ENCODE measurements around the gene EVA1B. TPM values are rescaled to one million over a fixed set of nuclear protein-coding genes. Genes with fewer than 3 reads are reported as not detected.

Gene EVA1B
- total and polyA plus RNA-seq, 7 donors: 2.6 to 13.7 (median 6.0) TPM

GRCh38 chr1:36306210-36306901 lies 17.1 kb downstream of the EVA1B start, which contains the start of gene SH3D21:
SH3D21 (plus strand) TSS chr1:36306368; CDS start chr1:36306421, 53 bp downstream.
- ATAC-seq (peak; percentile 57 to 72 (median 68)), DNase-seq (peak; percentile 49 to 73)
- H3K9me3 ChIP-seq: no peaks in the 10 kb centered on the region
- 3 to 5% (median 4%) methylated on average over 45 to 65 of the region's 65 CpGs for WGBS, 3 donors
- TF ChIP-seq, protein P1, sequence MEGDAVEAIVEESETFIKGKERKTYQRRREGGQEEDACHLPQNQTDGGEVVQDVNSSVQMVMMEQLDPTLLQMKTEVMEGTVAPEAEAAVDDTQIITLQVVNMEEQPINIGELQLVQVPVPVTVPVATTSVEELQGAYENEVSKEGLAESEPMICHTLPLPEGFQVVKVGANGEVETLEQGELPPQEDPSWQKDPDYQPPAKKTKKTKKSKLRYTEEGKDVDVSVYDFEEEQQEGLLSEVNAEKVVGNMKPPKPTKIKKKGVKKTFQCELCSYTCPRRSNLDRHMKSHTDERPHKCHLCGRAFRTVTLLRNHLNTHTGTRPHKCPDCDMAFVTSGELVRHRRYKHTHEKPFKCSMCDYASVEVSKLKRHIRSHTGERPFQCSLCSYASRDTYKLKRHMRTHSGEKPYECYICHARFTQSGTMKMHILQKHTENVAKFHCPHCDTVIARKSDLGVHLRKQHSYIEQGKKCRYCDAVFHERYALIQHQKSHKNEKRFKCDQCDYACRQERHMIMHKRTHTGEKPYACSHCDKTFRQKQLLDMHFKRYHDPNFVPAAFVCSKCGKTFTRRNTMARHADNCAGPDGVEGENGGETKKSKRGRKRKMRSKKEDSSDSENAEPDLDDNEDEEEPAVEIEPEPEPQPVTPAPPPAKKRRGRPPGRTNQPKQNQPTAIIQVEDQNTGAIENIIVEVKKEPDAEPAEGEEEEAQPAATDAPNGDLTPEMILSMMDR (IDR thresholded peaks at IDR 0.05): no peak
- H3K27ac ChIP-seq: peak within 1 kb of the TSS; percentile 79
- intact Hi-C loops (cut with DNase I): loop anchor here in 1 of 2 donors (5.0 kb wide), 1 partner anchor 116 kb away; no protein-coding TSS in a partner anchor
- peaks cover 8% of the 10 kb centered on the region for H3K4me1 ChIP-seq
- H3K4me3 ChIP-seq: peak within 1 kb of the TSS; percentile 73
- peaks cover 0 to 63% of the 10 kb centered on the region in 2 donors for H3K36me3 ChIP-seq (ENCODE audit: insufficient read depth in 1 of 2, low read depth in 1 of 2)
- H3K27me3 ChIP-seq (ENCODE audit: insufficient read depth in 3 of 3, low read length in 2 of 3): no peaks in the 10 kb centered on the region

GRCh38 chr1:36305915-36306209 lies 17.6 kb downstream of the EVA1B start:
- Histone ChIP-seq H3K27ac (peak overlapping the region; percentile 79), H3K4me1 (peaks cover 8% of the 10 kb centered on the region), H3K27me3 (ENCODE audit: insufficient read depth in 3 of 3, low read length in 2 of 3) (no peaks in the 10 kb centered on the region), H3K9me3 (no peaks in the 10 kb centered on the region), H3K36me3 (ENCODE audit: insufficient read depth in 1 of 2, low read depth in 1 of 2) (peaks cover 3 to 65% of the 10 kb centered on the region in 2 donors), H3K4me3 (peak overlapping the region; percentile 73)
- WGBS, 3 donors: 68 to 75% (median 68%) methylated on average over 7 of the region's 7 CpGs
- TF ChIP-seq, protein P1 (IDR thresholded peaks at IDR 0.05): no peak
- intact Hi-C loops (cut with DNase I): loop anchor here in 1 of 2 donors (5.0 kb wide), 1 partner anchor 116 kb away; no protein-coding TSS in a partner anchor
- DNase-seq: no peak
- peak in 2 of 4 donors; percentile 3 to 13 for ATAC-seq

DNA sequence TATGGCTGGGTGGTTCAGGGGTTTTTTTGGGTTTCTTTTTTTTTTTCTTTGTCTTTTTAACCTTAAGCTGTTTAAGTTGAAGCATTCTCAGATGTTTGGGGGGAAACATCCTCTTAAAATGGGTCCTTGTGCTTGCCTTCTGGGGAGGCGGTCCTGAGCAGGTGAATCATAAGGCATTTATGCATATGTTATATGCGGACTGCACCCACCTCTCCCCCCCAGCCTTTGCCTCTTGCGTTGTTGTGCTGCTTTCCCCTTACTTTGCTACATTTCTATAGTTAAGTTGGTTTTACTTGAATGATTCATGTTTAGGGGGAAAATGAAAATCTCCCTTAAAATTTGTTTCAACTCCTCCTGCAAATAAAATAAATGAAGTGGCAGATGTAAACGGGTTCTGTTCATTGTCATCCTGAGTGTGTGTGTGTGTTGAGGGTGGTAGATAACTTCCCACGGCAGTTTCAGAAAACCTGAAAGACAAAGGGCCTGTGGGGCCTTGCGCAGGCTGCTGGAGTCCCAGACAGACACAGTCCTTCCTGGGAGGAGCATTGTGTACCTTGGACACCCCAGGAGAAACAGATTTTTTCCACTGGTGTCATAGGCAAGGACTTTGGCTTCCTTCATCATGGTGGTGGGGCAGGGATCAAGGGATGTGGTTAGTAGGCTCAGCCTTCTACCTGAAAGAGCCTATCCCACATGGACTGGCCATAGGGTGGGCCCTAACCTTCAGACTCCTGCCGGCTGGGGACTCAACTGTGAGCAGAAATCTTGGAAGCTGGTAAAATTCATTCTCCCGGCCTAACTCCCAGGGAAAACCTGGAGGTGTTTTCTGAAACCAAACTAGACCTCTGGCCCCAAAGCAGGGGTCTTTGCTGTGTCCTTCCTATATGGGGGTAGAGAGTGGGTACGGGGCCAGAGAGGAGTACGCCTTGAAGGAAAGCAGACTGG lies 18.2 kb downstream of the EVA1B start:
- peak overlapping the region; percentile 79 for H3K27ac ChIP-seq
- WGBS, 3 donors: 78 to 83% (median 80%) methylated on average over 10 of the region's 10 CpGs
- no peak for ATAC-seq
- H3K27me3 ChIP-seq (ENCODE audit: insufficient read depth in 3 of 3, low read length in 2 of 3): no peaks in the 10 kb centered on the region
- DNase-seq: no peak
- H3K4me1 ChIP-seq: peaks cover 9% of the 10 kb centered on the region
- intact Hi-C loops (cut with DNase I): loop anchor here in 1 of 2 donors (5.0 kb wide), 2 partner anchors 62 to 117 kb away; no protein-coding TSS in a partner anchor
- H3K36me3 ChIP-seq (ENCODE audit: insufficient read depth in 1 of 2, low read depth in 1 of 2): peaks cover 6 to 68% of the 10 kb centered on the region in 2 donors
- H3K9me3 ChIP-seq: no peaks in the 10 kb centered on the region
- no peak overlapping the region for H3K4me3 ChIP-seq
- TF ChIP-seq, protein P1 (IDR thresholded peaks at IDR 0.05): no peak

DNA sequence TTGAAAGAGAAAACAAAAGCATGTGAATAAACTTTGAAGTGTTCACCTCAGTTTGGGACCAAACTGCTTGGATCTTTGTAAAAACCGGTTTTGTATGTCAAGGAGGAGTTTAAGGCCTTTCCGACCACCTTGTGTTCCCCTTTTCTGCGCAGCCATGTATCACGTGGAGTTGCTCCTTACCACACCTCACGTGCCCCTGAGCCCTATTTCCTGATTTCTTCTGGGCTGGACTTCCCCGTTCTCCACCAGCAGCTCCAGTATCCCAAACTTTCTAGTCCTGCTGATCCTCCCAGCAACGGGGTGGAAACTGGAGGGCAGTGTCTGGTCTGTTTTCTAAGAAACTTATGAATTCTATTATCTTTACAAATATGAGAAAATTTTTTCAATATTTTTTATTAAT lies 18.9 kb downstream of the EVA1B start:
- 73 to 81% (median 78%) methylated on average over 7 of the region's 7 CpGs for WGBS, 3 donors
- Histone ChIP-seq H3K4me1 (peaks cover 16% of the 10 kb centered on the region), H3K9me3 (no peaks in the 10 kb centered on the region), H3K36me3 (ENCODE audit: insufficient read depth in 1 of 2, low read depth in 1 of 2) (peaks cover 7 to 73% of the 10 kb centered on the region in 2 donors), H3K4me3 (no peak overlapping the region), H3K27ac (no peak overlapping the region), H3K27me3 (ENCODE audit: insufficient read depth in 3 of 3, low read length in 2 of 3) (no peaks in the 10 kb centered on the region)
- TF ChIP-seq, protein P1 (IDR thresholded peaks at IDR 0.05): no peak
- no peak for ATAC-seq
- intact Hi-C loops (cut with DNase I): loop anchor here in 1 of 2 donors (5.0 kb wide), 1 partner anchor 63 kb away; no protein-coding TSS in a partner anchor
- no peak for DNase-seq
